Measurements from ENCODE around the gene TAAR5. TPM values are rescaled to one million over a fixed set of nuclear protein-coding genes. Genes with fewer than 3 reads are reported as not detected.

The TAAR5 gene
- total and polyA plus RNA-seq, 8 donors: not detected

- Histone ChIP-seq H3K27ac (no peak overlapping the region), H3K27me3 (no peaks in the 10 kb centered on the region), H3K4me3 (no peak overlapping the region), H3K4me1 (no peaks in the 10 kb centered on the region), H3K9me3 (no peaks in the 10 kb centered on the region), H3K36me3 (no peaks in the 10 kb centered on the region)
- TF ChIP-seq EP300 (IDR thresholded peaks at IDR 0.05) (no peak), POLR2AphosphoS5 (IDR thresholded peaks at IDR 0.05) (no peak), CTCF (IDR thresholded peaks at IDR 0.05) (no peak), POLR2A (IDR thresholded peaks at IDR 0.05) (no peak)
- peak in 1 of 2 donors; percentile 27 for DNase-seq
- intact Hi-C loops (cut with DNase I; ENCODE audit: low total_unique reads): no loop called here
- 28 to 51% (median 35%) methylated on average over 3 of the region's 3 CpGs for WGBS, 5 donors
Measured at GRCh38 chr6:132598473-132598872, 8.9 kb upstream of the TAAR5 start.

- TF ChIP-seq EP300 (IDR thresholded peaks at IDR 0.05) (no peak), POLR2A (IDR thresholded peaks at IDR 0.05) (no peak), POLR2AphosphoS5 (IDR thresholded peaks at IDR 0.05) (no peak), CTCF (IDR thresholded peaks at IDR 0.05) (no peak)
- no peak overlapping the region for H3K4me3 ChIP-seq
- intact Hi-C loops (cut with DNase I; ENCODE audit: low total_unique reads): no loop called here
- no peaks in the 10 kb centered on the region for H3K36me3 ChIP-seq
- no peak overlapping the region for H3K27ac ChIP-seq
- no peaks in the 10 kb centered on the region for H3K9me3 ChIP-seq
- DNase-seq: no peak
- no peaks in the 10 kb centered on the region for H3K27me3 ChIP-seq
- WGBS, 5 donors: 59 to 93% (median 74%) methylated on average over 6 of the region's 6 CpGs
- H3K4me1 ChIP-seq: no peaks in the 10 kb centered on the region
Measured at GRCh38 chr6:132596201-132596600, 6.7 kb upstream of the TAAR5 start.

GRCh38 chr6:132592855-132593254 is 3.3 kb upstream of the TAAR5 start:
- H3K9me3 ChIP-seq: no peaks in the 10 kb centered on the region
- H3K4me3 ChIP-seq: no peak overlapping the region
- no peaks in the 10 kb centered on the region for H3K27me3 ChIP-seq
- no peak overlapping the region for H3K27ac ChIP-seq
- 65 to 85% (median 79%) methylated on average over 2 of the region's 2 CpGs for WGBS, 5 donors
- DNase-seq: no peak
- intact Hi-C loops (cut with DNase I; ENCODE audit: low total_unique reads): no loop called here
- TF ChIP-seq EP300 (IDR thresholded peaks at IDR 0.05) (no peak), POLR2A (IDR thresholded peaks at IDR 0.05) (no peak), CTCF (IDR thresholded peaks at IDR 0.05) (no peak), POLR2AphosphoS5 (IDR thresholded peaks at IDR 0.05) (no peak)
- H3K36me3 ChIP-seq: no peaks in the 10 kb centered on the region
- H3K4me1 ChIP-seq: no peaks in the 10 kb centered on the region

- 46 to 68% (median 62%) methylated on average over 1 of the region's 1 CpG for WGBS, 5 donors
- Histone ChIP-seq H3K36me3 (no peaks in the 10 kb centered on the region), H3K27ac (no peak overlapping the region), H3K4me3 (no peak overlapping the region), H3K9me3 (no peaks in the 10 kb centered on the region), H3K4me1 (no peaks in the 10 kb centered on the region), H3K27me3 (no peaks in the 10 kb centered on the region)
- TF ChIP-seq EP300 (IDR thresholded peaks at IDR 0.05) (no peak), POLR2AphosphoS5 (IDR thresholded peaks at IDR 0.05) (no peak), POLR2A (IDR thresholded peaks at IDR 0.05) (no peak), CTCF (IDR thresholded peaks at IDR 0.05) (no peak)
- no peak for DNase-seq
- intact Hi-C loops (cut with DNase I; ENCODE audit: low total_unique reads): no loop called here
Measured at GRCh38 chr6:132590362-132590761, 821 bp upstream of the TAAR5 start.
